Kidney (tissue), 14 donors: ENCODE results near the gene PPP1R17. TPM values are rescaled to one million over a fixed set of nuclear protein-coding genes. Genes with fewer than 3 reads are reported as not detected.

ENCODE experiments used
- DNase-seq, 5 donors: peaks; one replicate each; pipeline ENCODE4 v3.0.0-alpha.2; 2013 to 2020
- FAIRE-seq: peaks from 2 replicates; lab custom pipeline; 2012; peaks lifted over from hg19 to GRCh38; lab: Jason Lieb, UNC
- H3K27ac ChIP-seq, 2 donors: one replicate each; pipeline ENCODE4 v1.7.0; 2013; ENCODE audit warnings: low read depth in 2 of 2, low read length in 2 of 2, inconsistent platforms in 1 of 2
- H3K27me3 ChIP-seq: one replicate; pipeline ENCODE4 v1.7.1; 2013; ENCODE audit warnings: low read length, inconsistent platforms; ENCODE audit not compliant: control insufficient read depth, insufficient read depth
- H3K36me3 ChIP-seq, 3 donors: one replicate each; pipeline versions ENCODE4 v1.7.0 to v1.7.1; 2013; ENCODE audit warnings: low read length in 3 of 3, control low read depth in 1 of 3, inconsistent platforms in 1 of 3; ENCODE audit not compliant: insufficient read depth in 3 of 3, control insufficient read depth in 2 of 3
- H3K4me1 ChIP-seq, 3 donors: one replicate each; pipeline versions ENCODE4 v1.7.0 to v1.7.1; 2013; ENCODE audit warnings: low read length in 3 of 3, inconsistent platforms in 1 of 3, low read depth in 1 of 3; ENCODE audit not compliant: control insufficient read depth in 2 of 3, insufficient read depth in 2 of 3
- H3K4me3 ChIP-seq, 3 donors: one replicate each; pipeline versions ENCODE4 v1.7.0 to v1.8.1; 2013; ENCODE audit warnings: low read length in 3 of 3, control low read depth in 1 of 3, inconsistent platforms in 1 of 3
- H3K9ac ChIP-seq, 3 donors: one replicate each; pipeline versions ENCODE4 v1.7.0 to v1.7.1; 2013; ENCODE audit warnings: low read length in 3 of 3, control low read depth in 1 of 3, inconsistent platforms in 1 of 3
- H3K9me3 ChIP-seq, 3 donors: one replicate each; pipeline versions ENCODE4 v1.7.0 to v1.7.1; 2013; ENCODE audit warnings: low read length in 3 of 3, control low read depth in 1 of 3, inconsistent platforms in 1 of 3; ENCODE audit not compliant: control insufficient read depth in 2 of 3, insufficient read depth in 1 of 3
- intact Hi-C: fragments of 100-400 bp; cut with DNase I; formaldehyde crosslinking; loops from one replicate; pipeline ENCODE4 v1.11.1; 2022
- polyA plus RNA-seq: library from polyadenylated mRNA; stranded (reverse); fragments of 350-450 nt; fragmentation: Illumina TruSeq; extraction: RNeasy Lipid Tissue Mini Kit (QIAGEN cat#74804); gene quantifications from one replicate; pipeline ENCODE4 v1.2.3, GENCODE V29; 2014; ENCODE audit warnings: low read depth, low replicate concordance; ENCODE audit not compliant: insufficient read depth
- total RNA-seq: library from RNA; stranded (reverse); fragmentation: NEBNext Ultra II Directional; extraction: Animal tissue kit (Norgen Biotek cat#: 25700); gene quantifications from one replicate; pipeline ENCODE4 v1.2.1, GENCODE V29; 2021
- TF ChIP-seq, protein P1 (sequence below): IDR thresholded peaks from 3 replicates; pipeline ENCODE4 v1.5.1; 2012; ENCODE audit warnings: mild to moderate bottlenecking, moderate library complexity, borderline replicate concordance; ENCODE audit not compliant: insufficient read depth; ENCODE audit errors: extremely low read depth
- donor health status: control.
- donor health status: control.
- donor health status: control.
- donor health status: control.
- donor health status: control.
- donor health status: DM: yes; HTN: yes; CAD: no.
- donor health status: Normal renal cell carcinoma (clear cell type).

PPP1R17 gene
- total and polyA plus RNA-seq, 2 donors from 2014 or later = not detected

DNA sequence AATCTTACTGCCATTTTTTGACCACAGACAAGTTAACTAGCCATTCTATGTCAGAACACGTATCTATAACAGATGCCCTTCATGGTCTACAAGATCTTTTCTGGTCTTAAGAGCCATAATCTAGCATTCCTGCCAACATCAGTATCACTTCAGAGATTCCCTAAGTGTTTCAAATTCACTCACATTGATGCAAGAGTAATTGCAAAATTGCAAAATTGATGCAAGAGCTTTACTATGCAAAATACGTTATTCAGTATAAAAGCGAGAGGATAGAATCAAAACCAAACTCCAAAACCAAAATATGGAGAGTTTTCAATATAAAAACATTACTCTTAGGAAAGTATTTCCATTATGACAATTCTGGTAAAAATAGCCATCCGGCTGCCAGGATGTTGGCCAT lies 38.1 kb upstream of the PPP1R17 start:
- DNase-seq (no peak), FAIRE-seq (no peak)
- intact Hi-C loops = no loop called here
- Histone ChIP-seq H3K27ac (no peak overlapping the region), H3K27me3 (no peaks in the 10 kb centered on the region), H3K4me1 (no peaks in the 10 kb centered on the region), H3K4me3 (no peak overlapping the region), H3K36me3 (no peaks in the 10 kb centered on the region), H3K9ac (no peak overlapping the region), H3K9me3 (no peaks in the 10 kb centered on the region)
- TF ChIP-seq, protein P1, sequence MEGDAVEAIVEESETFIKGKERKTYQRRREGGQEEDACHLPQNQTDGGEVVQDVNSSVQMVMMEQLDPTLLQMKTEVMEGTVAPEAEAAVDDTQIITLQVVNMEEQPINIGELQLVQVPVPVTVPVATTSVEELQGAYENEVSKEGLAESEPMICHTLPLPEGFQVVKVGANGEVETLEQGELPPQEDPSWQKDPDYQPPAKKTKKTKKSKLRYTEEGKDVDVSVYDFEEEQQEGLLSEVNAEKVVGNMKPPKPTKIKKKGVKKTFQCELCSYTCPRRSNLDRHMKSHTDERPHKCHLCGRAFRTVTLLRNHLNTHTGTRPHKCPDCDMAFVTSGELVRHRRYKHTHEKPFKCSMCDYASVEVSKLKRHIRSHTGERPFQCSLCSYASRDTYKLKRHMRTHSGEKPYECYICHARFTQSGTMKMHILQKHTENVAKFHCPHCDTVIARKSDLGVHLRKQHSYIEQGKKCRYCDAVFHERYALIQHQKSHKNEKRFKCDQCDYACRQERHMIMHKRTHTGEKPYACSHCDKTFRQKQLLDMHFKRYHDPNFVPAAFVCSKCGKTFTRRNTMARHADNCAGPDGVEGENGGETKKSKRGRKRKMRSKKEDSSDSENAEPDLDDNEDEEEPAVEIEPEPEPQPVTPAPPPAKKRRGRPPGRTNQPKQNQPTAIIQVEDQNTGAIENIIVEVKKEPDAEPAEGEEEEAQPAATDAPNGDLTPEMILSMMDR = no peak

DNA sequence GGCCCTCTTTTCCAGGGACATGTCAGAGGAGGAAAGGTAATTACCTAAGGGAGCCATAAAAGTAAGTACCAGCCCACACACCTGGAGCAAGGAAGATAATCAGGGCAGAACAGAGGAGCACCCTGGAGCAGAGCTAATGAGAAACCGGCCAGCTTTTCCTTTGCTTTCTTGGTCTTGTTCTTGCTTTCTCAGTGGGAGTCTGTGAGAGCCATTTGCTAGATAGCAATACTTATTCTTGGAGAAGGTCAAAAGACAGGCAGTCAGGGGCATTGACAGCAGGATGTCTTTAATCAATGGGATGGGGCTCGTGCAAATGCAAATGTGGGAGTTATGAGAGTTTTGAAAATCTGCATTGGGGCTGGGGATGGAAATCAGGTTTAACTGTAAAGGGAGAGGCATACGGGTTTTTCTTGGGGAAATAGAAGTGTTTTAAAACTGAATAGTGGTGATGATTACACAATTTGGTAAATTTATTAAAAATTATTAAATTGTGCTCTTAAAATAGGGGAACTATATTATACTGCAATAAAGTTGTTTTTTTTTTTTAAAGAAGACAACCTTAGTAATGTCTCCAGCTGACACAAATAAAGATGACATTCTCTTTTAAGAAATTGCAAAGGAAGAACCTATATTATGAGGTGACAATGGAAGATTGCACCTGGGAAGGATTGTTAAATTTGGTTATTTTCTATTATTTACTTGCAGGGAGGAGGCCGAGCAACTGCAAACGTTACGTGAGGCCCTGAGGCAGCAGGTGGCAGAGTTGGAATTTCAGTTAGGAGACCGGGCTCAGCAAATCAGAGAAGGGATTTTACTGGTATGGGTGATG lies 35.6 kb upstream of the PPP1R17 start:
- no peak overlapping the region for H3K27ac ChIP-seq
- DNase-seq = no peak
- H3K36me3 ChIP-seq = no peaks in the 10 kb centered on the region
- H3K4me1 ChIP-seq = no peaks in the 10 kb centered on the region
- no peaks in the 10 kb centered on the region for H3K9me3 ChIP-seq
- TF ChIP-seq, protein P1 = no peak
- intact Hi-C loops = no loop called here
- H3K4me3 ChIP-seq = no peak overlapping the region
- no peak for FAIRE-seq
- no peak overlapping the region for H3K9ac ChIP-seq
- no peaks in the 10 kb centered on the region for H3K27me3 ChIP-seq

DNA sequence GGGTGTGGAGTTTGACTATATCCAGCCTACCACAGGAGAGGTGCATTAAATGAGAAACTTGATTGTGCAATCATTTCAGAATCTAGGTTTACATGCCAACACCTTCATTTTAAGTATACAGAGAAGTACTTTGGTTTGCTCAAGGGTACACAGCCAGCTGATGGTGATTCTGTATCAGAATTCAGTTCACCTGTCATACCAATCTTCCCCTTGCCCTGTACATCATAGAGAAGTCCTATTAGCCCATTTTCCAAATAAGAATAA lies 35.0 kb upstream of the PPP1R17 start:
- DNase-seq (no peak), FAIRE-seq (no peak)
- Histone ChIP-seq H3K9ac (no peak overlapping the region), H3K9me3 (no peaks in the 10 kb centered on the region), H3K27me3 (no peaks in the 10 kb centered on the region), H3K27ac (no peak overlapping the region), H3K4me1 (no peaks in the 10 kb centered on the region), H3K36me3 (no peaks in the 10 kb centered on the region), H3K4me3 (no peak overlapping the region)
- intact Hi-C loops = no loop called here
- TF ChIP-seq, protein P1 = no peak

DNA sequence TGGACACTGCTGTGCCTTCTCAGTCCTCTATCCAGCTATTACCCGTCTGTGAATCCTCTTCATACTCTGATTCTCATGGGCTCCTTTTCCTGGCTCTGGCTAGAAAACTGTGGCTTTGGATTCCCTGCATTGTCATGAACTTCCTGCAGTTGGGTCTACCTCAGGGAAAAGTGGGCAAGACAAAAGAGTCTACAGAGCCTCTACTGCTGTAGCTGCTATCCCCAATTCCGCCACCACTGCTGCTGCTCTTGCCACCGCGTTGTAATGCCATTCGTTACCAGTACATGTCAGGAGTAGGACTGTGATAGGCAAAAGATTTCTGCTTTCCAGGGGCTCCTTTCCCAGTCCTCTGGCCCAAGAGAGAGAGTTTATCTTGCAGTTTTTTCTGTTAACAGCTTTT lies 23.9 kb upstream of the PPP1R17 start:
- H3K27me3 ChIP-seq = no peaks in the 10 kb centered on the region
- FAIRE-seq = no peak
- no peak overlapping the region for H3K4me3 ChIP-seq
- H3K36me3 ChIP-seq = no peaks in the 10 kb centered on the region
- TF ChIP-seq, protein P1 = no peak
- no peak overlapping the region for H3K9ac ChIP-seq
- no peak for DNase-seq
- no peak overlapping the region for H3K27ac ChIP-seq
- H3K4me1 ChIP-seq = no peaks in the 10 kb centered on the region
- intact Hi-C loops = no loop called here
- no peaks in the 10 kb centered on the region for H3K9me3 ChIP-seq
